HG02981 (cell line): Measurements from ENCODE around the gene SPNS1.

Experiments used
- ATAC-seq: cut with Tn5 transposase; IDR thresholded peaks from one replicate; pipeline ENCODE4 v1.9.1; 2021; ENCODE audit warnings: mild to moderate bottlenecking, moderate library complexity; ENCODE audit not compliant: unreplicated experiment

SPNS1 gene

DNA sequence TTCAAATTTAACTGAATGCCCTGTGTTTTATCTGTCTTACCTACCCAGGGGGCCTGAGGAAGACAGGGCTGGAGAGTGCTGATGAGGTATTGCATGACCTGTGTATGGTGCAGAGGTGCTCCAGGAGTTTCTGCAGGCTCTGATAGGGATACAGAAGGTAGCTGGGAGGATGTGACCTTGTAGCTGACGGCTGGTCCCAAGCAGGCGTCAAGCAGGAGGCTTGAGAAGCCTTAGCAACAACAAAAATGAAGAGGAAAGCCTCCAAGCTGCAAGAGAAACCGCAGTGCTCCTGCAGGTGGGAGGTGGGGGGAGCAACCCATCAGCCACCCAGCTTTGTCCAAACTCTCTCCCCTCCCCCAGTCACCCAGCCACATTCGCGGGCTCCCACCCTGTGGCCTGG lies 50.6 kb downstream of the SPNS1 start:
- ATAC-seq, result no peak

DNA sequence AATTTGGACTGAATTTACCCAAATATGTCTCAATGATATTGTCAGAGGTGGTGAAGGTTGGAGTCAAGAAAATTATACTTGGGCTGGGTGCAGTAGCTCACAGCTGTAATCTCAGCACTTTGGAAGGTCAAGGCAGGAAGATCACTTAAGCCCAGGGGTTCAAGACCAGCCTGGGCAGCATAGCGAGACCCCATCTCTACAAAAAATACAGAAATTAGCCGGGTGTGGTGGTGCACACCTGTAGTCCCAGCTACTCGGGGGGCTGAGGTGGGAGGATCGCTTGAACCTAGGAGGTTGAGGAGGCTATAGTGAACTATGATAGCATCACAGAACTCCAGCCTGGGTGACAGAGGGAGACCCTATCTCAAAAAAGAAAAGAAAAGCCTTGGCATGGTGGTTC lies 51.2 kb downstream of the SPNS1 start:
- no peak for ATAC-seq

GRCh38 chr16:29028457-29029167 lies 54.0 kb downstream of the SPNS1 start:
- ATAC-seq, result no peak

GRCh38 chr16:29029168-29029994 lies 54.8 kb downstream of the SPNS1 start:
- no peak for ATAC-seq

DNA sequence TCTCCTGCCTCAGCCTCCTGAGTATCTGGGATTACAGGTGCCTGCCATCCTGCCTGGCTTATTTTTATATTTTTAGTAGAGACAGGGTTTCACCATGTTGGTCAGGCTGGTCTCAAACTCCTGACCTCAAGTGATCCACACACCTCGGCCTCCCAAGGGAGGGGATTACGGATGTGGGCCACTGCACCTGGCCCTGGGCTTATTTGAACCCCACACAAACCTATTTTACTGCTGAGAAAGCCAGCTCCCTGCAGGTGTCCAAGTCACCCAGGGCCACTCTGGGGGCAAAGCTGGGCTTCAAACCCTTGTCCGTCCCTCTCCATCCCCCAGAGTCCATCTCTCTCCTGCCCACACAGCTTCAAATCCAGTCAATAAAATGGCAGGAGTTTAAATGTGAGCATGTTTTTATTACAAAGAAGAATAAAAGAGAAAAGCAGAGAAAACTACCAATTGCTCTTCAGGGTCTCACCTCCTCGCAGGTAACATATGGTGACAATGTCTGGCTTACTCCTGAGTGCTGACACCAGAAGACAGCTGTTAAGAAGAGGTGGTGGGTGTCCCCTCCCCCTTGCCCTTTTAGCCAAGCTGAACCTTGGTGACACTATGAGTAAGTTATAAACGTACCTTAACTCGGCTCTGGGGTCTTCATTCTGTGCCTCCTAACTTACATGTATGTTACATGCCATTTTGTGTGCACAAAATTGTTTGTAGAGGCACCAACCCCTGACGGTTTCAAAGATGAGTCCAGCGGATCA lies 55.7 kb downstream of the SPNS1 start:
- no peak for ATAC-seq
